GM21717 (cell line): Measurements from ENCODE around the gene PGK1.

Experiments used
- ATAC-seq: cut with Tn5 transposase; IDR thresholded peaks from one replicate; pipeline ENCODE4 v1.9.1; 2021; ENCODE audit warnings: mild to moderate bottlenecking, moderate library complexity; ENCODE audit not compliant: unreplicated experiment

PGK1 gene

DNA sequence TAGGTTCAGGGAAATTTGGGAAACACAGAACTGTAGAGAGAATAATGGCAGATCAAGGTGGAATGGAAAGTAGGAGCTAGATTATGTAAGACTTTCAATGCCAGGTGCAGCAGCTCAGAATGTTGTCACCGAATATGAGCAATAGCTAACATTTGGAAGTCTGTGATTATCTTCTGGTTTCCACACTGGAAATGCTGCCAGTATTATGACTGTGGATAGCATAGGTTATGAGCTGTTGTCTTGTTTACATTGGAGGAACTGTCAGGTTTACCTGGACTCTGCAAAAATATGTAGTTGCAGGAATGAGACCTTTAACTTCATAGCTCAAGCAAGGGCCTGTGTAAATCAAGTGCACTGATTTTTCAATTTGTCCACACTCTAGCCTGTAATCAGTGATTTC is 61.4 kb downstream of the PGK1 start:
- ATAC-seq = no peak

DNA sequence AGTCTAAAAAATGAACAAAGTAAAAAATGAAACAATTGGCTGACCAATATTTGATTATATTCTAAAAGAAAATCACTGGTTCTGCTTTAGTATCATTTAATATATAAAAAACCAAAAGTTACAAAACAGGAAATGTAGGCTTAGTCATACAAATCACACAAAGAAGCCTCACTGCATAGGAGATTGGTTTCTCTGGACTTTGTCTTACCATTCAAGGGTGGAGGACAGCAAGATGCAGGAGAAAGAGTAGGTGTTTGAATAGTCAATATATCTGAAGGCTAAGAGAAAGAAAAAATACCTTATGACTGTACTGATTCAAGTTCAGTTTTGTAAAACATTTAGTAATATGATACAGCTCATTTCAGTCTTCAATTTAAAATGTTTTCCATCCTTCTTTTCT is 64.0 kb downstream of the PGK1 start:
- ATAC-seq = no peak
